Endothelial cell of umbilical vein (primary cell): Measurements from ENCODE around the gene SLC25A48. TPM values are rescaled to one million over a fixed set of nuclear protein-coding genes. Genes with fewer than 3 reads are reported as not detected.

Experiments used
- BruUV-seq: library from RNA; stranded (reverse); fragments of 400-500 nt; replicated peaks from 2 replicates; lab custom pipeline; 2021; lab: Mats Ljungman, UMichigan
- CTCF ChIA-PET: fragments of 300-600, 350-600 bp; sonication (Branson Sonifier 250); formaldehyde crosslinking; loops from one replicate; lab custom pipeline; 2021; ENCODE audit warnings: antibody characterized with exemption, inconsistent platforms; lab: Charles Lee
- POLR2A ChIA-PET: fragments of 300-600, 350-600 bp; sonication (Branson Sonifier 250); formaldehyde crosslinking; loops from one replicate; lab custom pipeline; 2021; ENCODE audit warnings: antibody characterized with exemption, inconsistent platforms; lab: Charles Lee
- DNase-seq: peaks from one replicate; pipeline ENCODE4 v3.0.0-alpha.2; 2011; ENCODE audit warnings: low read depth, low spot score
- FAIRE-seq: peaks from 2 replicates; lab custom pipeline; 2011; peaks lifted over from hg19 to GRCh38; lab: Jason Lieb, UNC
- H2AFZ ChIP-seq: 2 replicates; pipeline ENCODE4 v1.6.0; 2012; ENCODE audit warnings: low read depth, low read length, control low read depth, inconsistent platforms
- H3K27ac ChIP-seq: 2 replicates; pipeline ENCODE4 v1.5.1; 2011; ENCODE audit warnings: low read depth, mild to moderate bottlenecking, control low read depth, low read length, moderate library complexity; ENCODE audit not compliant: insufficient read depth
- H3K27me3 ChIP-seq, 2 experiments: 2 replicates each; pipeline versions ENCODE4 v1.6.0 to v1.6.1; 2011; ENCODE audit warnings: low read length in 2 of 2, mixed read lengths in 1 of 2; ENCODE audit not compliant: control insufficient read depth in 2 of 2, insufficient read depth in 2 of 2
- H3K36me3 ChIP-seq, 2 experiments: 2 replicates in 1 of 2; 3 replicates in 1 of 2; pipeline ENCODE4 v1.5.1; 2011; ENCODE audit warnings: low read length in 2 of 2, mild to moderate bottlenecking in 1 of 2, moderate library complexity in 1 of 2; ENCODE audit not compliant: control insufficient read depth in 2 of 2, insufficient read depth in 2 of 2; ENCODE audit errors: extremely low read depth in 1 of 2
- H3K4me1 ChIP-seq: 3 replicates; pipeline ENCODE4 v1.5.1; 2011; ENCODE audit warnings: mild to moderate bottlenecking, low read length; ENCODE audit not compliant: control insufficient read depth, insufficient read depth; ENCODE audit errors: extremely low read depth
- H3K4me2 ChIP-seq: 2 replicates; pipeline ENCODE4 v1.6.1; 2011; ENCODE audit warnings: low read length, control low read depth, mixed read lengths; ENCODE audit not compliant: insufficient read depth
- H3K4me3 ChIP-seq, 3 experiments: fragments of 200-600 bp in 1 of 3; sonication (generic), shearing (Covaris generic) in 1 of 3; replicated peaks in 1 of 3; 2 replicates each; pipeline ENCODE4 v1.5.1; 2011 to 2016; ENCODE audit warnings: control low read depth in 3 of 3, low read length in 3 of 3, mild to moderate bottlenecking in 2 of 3, inconsistent platforms in 1 of 3, low read depth in 1 of 3, moderate library complexity in 1 of 3; ENCODE audit not compliant: insufficient read depth in 1 of 3
- H3K79me2 ChIP-seq: 2 replicates; pipeline ENCODE4 v1.6.0; 2012; ENCODE audit warnings: low read length, inconsistent platforms; ENCODE audit not compliant: control insufficient read depth, insufficient read depth
- H3K9ac ChIP-seq: replicated peaks from 2 replicates; pipeline ENCODE3; 2011; ENCODE audit warnings: low read length, control low read depth; ENCODE audit not compliant: insufficient read depth; ENCODE audit errors: extremely low read depth
- H3K9me1 ChIP-seq: replicated peaks from 3 replicates; pipeline ENCODE4 v1.6.0; 2011; ENCODE audit warnings: mild to moderate bottlenecking, low read length; ENCODE audit not compliant: control insufficient read depth, insufficient read depth; ENCODE audit errors: extremely low read depth
- H3K9me3 ChIP-seq: replicated peaks from 2 replicates; pipeline ENCODE4 v1.5.1; 2012; ENCODE audit warnings: low read length, inconsistent platforms; ENCODE audit not compliant: control insufficient read depth, insufficient read depth
- H4K20me1 ChIP-seq: replicated peaks from 2 replicates; pipeline ENCODE3; 2011; ENCODE audit warnings: mild to moderate bottlenecking, low read length; ENCODE audit not compliant: control insufficient read depth, insufficient read depth; ENCODE audit errors: extremely low read depth
- FOS ChIP-seq: IDR thresholded peaks from 2 replicates; pipeline ENCODE4 v1.6.1; 2011; ENCODE audit warnings: mild to moderate bottlenecking, low read length, moderate library complexity, borderline replicate concordance; ENCODE audit not compliant: insufficient read depth
- GATA2 ChIP-seq: IDR thresholded peaks from 2 replicates; pipeline ENCODE4 v1.7.0; 2011; ENCODE audit warnings: low read depth, mild to moderate bottlenecking, moderate library complexity, mixed read lengths, low read length; ENCODE audit not compliant: insufficient read length, insufficient read depth
- POLR2A ChIP-seq: IDR thresholded peaks from 2 replicates; pipeline ENCODE4 v1.6.1; 2012; ENCODE audit warnings: low read depth, mild to moderate bottlenecking, control low read depth, low read length
- POLR2AphosphoS5 ChIP-seq: IDR thresholded peaks from 2 replicates; pipeline ENCODE4 v1.6.1; 2012; ENCODE audit warnings: low read depth, mild to moderate bottlenecking, control low read depth, low read length, moderate library complexity; ENCODE audit not compliant: insufficient read depth
- dilution Hi-C: fragments of 300-500 bp; cut with MboI; formaldehyde crosslinking; loops from one replicate; pipeline ENCODE4 v1.15.0; 2019; ENCODE audit warnings: low sequenced_read_pairs; ENCODE audit not compliant: extremely low pct_ligation_motif_present
- intact Hi-C: fragments of 100-400 bp; cut with micrococcal nuclease; formaldehyde crosslinking; loops from one replicate; pipeline ENCODE4 v1.10.0; 2022
- polyA plus RNA-seq, 4 experiments: library from polyadenylated mRNA; depleted of rRNA in 3 of 4; stranded (reverse) in 3 of 4; unstranded in 1 of 4; fragments of >200 nt; gene quantifications; 2 replicates each; pipeline versions ENCODE4 v1.2.1 to v1.2.3, GENCODE V29; 2011 to 2012; ENCODE audit warnings: missing spikeins in 1 of 4
- total RNA-seq: library from RNA; stranded (reverse); gene quantifications from 2 replicates; pipeline ENCODE4 v1.2.3, GENCODE V29; 2021
- TF ChIP-seq, protein P1 (sequence below), 2 donors: IDR thresholded peaks; 1 replicate in 1 of 2; 2 replicates in 1 of 2; pipeline ENCODE4 v1.5.1; 2011; ENCODE audit warnings: low read length in 2 of 2, mild to moderate bottlenecking in 2 of 2, moderate library complexity in 2 of 2, control low read depth in 1 of 2, inconsistent platforms in 1 of 2, low read depth in 1 of 2; ENCODE audit not compliant: insufficient read depth in 1 of 2; ENCODE audit errors: extremely low read depth in 1 of 2

SLC25A48 gene
- total and polyA plus RNA-seq, 2 donors (not counting 3 experiments of a cell fraction or from before 2014, with no cell fraction given) = not detected

DNA sequence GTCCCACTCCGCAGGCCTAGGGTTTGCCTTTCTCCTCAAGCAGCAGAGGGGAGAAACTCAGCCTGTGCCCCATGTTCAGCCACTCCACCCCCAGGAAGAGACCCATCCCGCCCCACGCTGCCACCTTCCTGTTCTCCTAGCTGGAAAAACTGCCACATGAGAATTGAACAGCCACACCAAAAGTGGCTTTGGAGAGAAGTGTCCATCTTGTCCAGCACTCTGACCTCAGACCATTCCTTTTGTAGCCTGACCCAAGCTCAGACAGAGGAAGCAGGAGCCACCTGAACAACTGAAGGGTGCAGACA lies 8.3 kb upstream of the SLC25A48 start:
- no peak overlapping the region for H3K4me3 ChIP-seq
- H3K27me3 ChIP-seq = no peaks in the 10 kb centered on the region
- DNase-seq = no peak
- dilution Hi-C loops (loop anchor here (25.0 kb wide), 2 partner anchors 89 to 239 kb away; partner anchors contain the start of gene CXCL14), intact Hi-C loops (no loop called here)
- no peak overlapping the region for H3K9ac ChIP-seq
- H3K9me1 ChIP-seq = no peaks in the 10 kb centered on the region
- ChIA-PET CTCF (interaction anchor here (0.8 to 2.4 kb wide), 4 partner anchors 260 to 360 kb away, joined by 4 to 12 read pairs (median 4); no protein-coding TSS in a partner anchor), POLR2A (no interaction called here)
- no peak overlapping the region for H3K4me2 ChIP-seq
- H3K4me1 ChIP-seq = no peaks in the 10 kb centered on the region
- H3K36me3 ChIP-seq = no peaks in the 10 kb centered on the region
- no peaks in the 10 kb centered on the region for H3K9me3 ChIP-seq
- no peaks in the 10 kb centered on the region for H4K20me1 ChIP-seq
- BruUV-seq = no TSS peak
- no peak overlapping the region for H3K27ac ChIP-seq
- H3K79me2 ChIP-seq = no peaks in the 10 kb centered on the region
- TF ChIP-seq POLR2A (no peak), FOS (no peak), POLR2AphosphoS5 (no peak), GATA2 (no peak)
- TF ChIP-seq, protein P1, sequence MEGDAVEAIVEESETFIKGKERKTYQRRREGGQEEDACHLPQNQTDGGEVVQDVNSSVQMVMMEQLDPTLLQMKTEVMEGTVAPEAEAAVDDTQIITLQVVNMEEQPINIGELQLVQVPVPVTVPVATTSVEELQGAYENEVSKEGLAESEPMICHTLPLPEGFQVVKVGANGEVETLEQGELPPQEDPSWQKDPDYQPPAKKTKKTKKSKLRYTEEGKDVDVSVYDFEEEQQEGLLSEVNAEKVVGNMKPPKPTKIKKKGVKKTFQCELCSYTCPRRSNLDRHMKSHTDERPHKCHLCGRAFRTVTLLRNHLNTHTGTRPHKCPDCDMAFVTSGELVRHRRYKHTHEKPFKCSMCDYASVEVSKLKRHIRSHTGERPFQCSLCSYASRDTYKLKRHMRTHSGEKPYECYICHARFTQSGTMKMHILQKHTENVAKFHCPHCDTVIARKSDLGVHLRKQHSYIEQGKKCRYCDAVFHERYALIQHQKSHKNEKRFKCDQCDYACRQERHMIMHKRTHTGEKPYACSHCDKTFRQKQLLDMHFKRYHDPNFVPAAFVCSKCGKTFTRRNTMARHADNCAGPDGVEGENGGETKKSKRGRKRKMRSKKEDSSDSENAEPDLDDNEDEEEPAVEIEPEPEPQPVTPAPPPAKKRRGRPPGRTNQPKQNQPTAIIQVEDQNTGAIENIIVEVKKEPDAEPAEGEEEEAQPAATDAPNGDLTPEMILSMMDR (IDR thresholded peaks at IDR 0.05; ENCODE audit: extremely low read depth in 1 of 2, insufficient read depth in 1 of 2, low read depth in 1 of 2, low read length in 2 of 2) = no peak
- no peak for FAIRE-seq
- H2AFZ ChIP-seq = no peak overlapping the region
